HG03064 (cell line): ENCODE measurements around the gene BMP6.

Source experiments
- ATAC-seq: cut with Tn5 transposase; IDR thresholded peaks from one replicate; pipeline ENCODE4 v1.9.1; 2021; ENCODE audit warnings: low read depth; ENCODE audit not compliant: unreplicated experiment

Gene BMP6

GRCh38 chr6:7707787-7708186 is 18.1 kb upstream of the BMP6 start:
- ATAC-seq = no peak

- ATAC-seq = no peak
These were observed 6.5 kb upstream of the BMP6 start for GRCh38 chr6:7719364-7719850.

- no peak for ATAC-seq
These were observed 5.6 kb upstream of the BMP6 start for GRCh38 chr6:7720346-7720745.

GRCh38 chr6:7721649-7722048 is 4.2 kb upstream of the BMP6 start:
- no peak for ATAC-seq

- ATAC-seq = no peak
These were observed 2.9 kb upstream of the BMP6 start for GRCh38 chr6:7723041-7723447.

GRCh38 chr6:7723554-7723953 is 2.3 kb upstream of the BMP6 start:
- no peak for ATAC-seq

GRCh38 chr6:7725412-7725811 is 487 bp upstream of the BMP6 start:
- ATAC-seq = no peak

- ATAC-seq = no peak
These were observed 652 bp downstream of the BMP6 start for GRCh38 chr6:7726416-7727085.

- no peak for ATAC-seq
These were observed 1.4 kb downstream of the BMP6 start for GRCh38 chr6:7727086-7727945.

- ATAC-seq = no peak
These were observed 2.3 kb downstream of the BMP6 start for GRCh38 chr6:7727946-7728854.

GRCh38 chr6:7728855-7729590 is 3.1 kb downstream of the BMP6 start:
- no peak for ATAC-seq

GRCh38 chr6:7730001-7730783 is 4.3 kb downstream of the BMP6 start:
- ATAC-seq = no peak

GRCh38 chr6:7730784-7731227 is 4.9 kb downstream of the BMP6 start:
- ATAC-seq = no peak

- ATAC-seq = no peak
These were observed 5.4 kb downstream of the BMP6 start for GRCh38 chr6:7731294-7731693.

GRCh38 chr6:7732228-7732627 is 6.3 kb downstream of the BMP6 start:
- ATAC-seq = no peak

GRCh38 chr6:7734707-7735383 is 8.9 kb downstream of the BMP6 start:
- ATAC-seq = no peak

GRCh38 chr6:7737106-7737505 is 11.2 kb downstream of the BMP6 start:
- ATAC-seq = no peak

- ATAC-seq = no peak
These were observed 12.0 kb downstream of the BMP6 start for GRCh38 chr6:7737867-7738266.
